HUDEP-2 (cell line): Measurements from ENCODE around the gene TRPC4AP.

ENCODE experiments used
- DNase-seq, 76 experiments: peaks; one replicate each; lab custom pipeline; 2025; ENCODE audit not compliant: unreplicated experiment in 76 of 76; lab: John Stamatoyannopoulos, UW

The TRPC4AP gene

DNA sequence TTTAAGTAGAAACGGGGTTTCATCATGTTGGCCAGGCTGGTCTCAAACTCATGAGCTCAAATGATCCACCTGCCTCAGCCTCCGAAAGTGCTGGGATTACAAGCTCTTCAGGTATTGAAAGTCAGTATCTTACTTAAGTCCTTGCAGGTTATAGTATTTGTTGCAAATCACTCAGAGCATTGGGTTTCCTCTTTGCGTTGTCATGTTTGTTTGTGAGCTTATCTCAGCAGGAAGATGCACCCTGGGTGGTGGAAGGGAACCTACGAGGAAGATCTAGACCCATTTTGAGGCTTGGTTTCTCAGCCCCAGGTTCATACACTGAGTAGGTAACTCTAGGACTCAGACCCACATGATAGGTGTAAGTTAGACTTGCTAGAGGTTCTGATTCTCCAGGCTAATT lies 118.4 kb downstream of the TRPC4AP start:
- DNase-seq, result no peak

GRCh38 chr20:34971561-34972235 lies 120.9 kb downstream of the TRPC4AP start:
- no peak for DNase-seq

GRCh38 chr20:34970846-34971560 lies 121.6 kb downstream of the TRPC4AP start:
- DNase-seq, result no peak

- DNase-seq, result no peak
These were observed 122.3 kb downstream of the TRPC4AP start for GRCh38 chr20:34970193-34970840.

DNA sequence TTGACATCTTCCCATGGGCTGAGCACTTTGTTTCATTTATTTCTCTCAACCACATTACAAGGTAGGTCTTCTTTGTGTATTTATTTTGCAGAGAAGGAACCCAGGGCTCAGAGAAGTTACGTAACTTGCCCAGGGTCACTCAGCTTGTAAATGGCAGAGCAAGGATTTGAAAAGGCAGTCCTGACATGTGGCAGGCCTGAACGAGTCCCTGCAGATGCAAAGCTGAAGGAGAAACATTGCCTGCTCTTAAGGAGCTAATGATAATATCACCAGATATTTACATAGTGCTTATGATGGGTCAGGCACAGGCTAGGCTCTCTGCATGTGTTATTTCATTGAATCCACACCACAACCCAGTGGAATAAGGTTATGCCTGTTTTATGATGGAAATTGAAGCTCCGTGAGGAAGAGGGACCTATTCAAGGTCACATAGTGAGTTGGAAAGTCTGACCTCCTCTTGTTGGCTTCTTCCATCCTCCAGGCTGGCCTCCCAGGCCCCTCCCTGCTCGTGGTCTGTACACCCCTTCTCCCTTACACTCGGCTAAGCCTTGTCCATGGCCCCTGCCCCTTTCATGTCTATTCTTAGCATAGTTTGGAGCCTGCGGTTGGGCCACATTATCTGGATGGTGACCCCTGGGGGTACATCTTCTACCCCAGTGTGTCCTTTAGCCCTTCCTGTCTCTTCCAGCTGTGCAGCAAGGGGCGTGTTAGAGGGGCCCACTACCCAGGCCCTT lies 124.4 kb downstream of the TRPC4AP start:
- DNase-seq, result no peak

DNA sequence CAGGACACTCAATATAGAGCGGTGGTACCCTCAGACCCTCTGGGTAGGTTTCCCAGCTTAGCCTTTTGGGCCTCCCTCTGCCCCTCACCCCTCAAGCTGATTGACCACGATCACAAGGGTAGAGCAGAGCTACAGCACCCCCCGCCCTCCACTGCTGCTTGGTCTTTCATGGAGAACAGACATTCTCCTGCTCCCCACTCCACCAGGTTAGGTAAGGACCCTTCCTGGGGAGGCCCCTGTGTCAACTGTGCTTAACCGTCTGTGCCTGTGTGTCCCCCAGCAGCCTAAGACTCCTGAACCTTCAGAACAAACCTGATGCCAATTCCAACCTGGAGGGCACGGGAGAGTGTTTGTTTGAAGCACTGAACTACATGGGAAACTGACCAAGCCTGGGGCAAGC lies 125.2 kb downstream of the TRPC4AP start:
- no peak for DNase-seq

GRCh38 chr20:34965051-34965450 lies 127.6 kb downstream of the TRPC4AP start:
- DNase-seq, result no peak

DNA sequence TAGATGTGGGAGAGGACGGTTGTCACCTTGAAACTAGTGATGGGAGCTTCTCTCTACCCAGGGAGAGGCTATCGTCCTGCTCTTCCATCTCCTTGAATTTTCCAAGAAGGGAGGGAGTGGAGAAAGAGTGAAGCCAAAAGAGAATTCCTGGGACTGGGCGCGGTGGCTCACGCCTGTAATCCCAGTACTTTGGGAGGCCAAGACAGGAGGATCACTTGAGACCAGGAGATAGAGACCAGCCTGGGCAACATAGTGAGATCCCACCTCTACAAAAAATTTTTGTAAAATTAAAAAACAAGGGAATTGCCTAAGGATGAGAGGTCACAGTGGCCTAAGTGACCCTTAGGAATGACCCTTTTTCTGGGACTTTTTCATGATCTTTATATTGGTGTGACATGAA lies 128.1 kb downstream of the TRPC4AP start:
- DNase-seq, result no peak

GRCh38 chr20:34956751-34957472 lies 135.7 kb downstream of the TRPC4AP start:
- no peak for DNase-seq

- DNase-seq, result no peak
These were observed 136.6 kb downstream of the TRPC4AP start for GRCh38 chr20:34956041-34956458.

DNA sequence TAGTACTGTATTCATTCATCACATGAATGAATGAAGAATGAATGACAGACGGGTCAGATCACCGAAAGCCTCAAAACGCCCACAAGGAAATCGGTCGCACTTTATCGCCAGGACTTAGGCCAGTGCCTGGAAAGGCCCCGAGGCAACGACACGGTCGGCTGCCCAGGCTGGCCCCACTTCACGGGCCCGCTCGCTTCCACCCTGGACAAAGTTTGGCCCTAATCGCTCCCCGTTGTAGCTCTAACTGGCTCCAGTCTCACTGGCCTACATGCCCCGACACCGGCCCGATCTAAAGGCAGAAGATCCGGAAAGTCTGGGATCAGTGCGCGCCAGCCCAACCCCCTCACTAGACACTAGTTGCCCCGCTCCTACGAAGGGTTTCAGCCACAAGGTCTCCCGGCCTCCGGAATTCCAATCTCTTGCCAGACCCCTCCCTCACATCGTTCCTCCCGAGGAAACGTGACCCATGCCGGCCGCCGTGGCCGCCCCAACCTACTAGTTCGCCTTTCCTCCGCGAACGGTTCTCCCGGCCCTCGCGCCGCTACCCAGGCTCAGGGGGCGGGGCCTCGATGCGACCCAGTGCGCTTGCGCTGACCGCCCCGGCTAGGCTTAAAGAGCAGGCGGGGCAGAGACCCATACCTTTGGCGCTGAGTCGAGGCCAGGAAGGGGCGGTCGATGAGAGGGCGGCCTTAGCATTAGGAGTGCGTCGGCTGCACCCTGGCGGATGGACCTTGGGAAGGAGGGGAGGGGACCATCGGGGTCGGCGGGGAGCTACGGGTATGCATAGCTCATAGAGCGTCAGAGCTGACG lies 137.2 kb downstream of the TRPC4AP start, which contains the start of the genes GSS and MYH7B:
Gene GSS (minus strand): TSS at position 576 of the 810 bp plus-strand sequence. CDS start 3,954 bp downstream, outside the sequence.
Gene MYH7B (plus strand): TSS at position 638 of the 810 bp plus-strand sequence. CDS start 22,138 bp downstream, outside the sequence.
- DNase-seq, result peak; percentile 50 to 98 (median 92)

GRCh38 chr20:34954904-34955230 lies 137.7 kb downstream of the TRPC4AP start:
- peak in 43 of 76 experiments; percentile 2 to 64 (median 24) for DNase-seq

- DNase-seq, result no peak
These were observed 138.6 kb downstream of the TRPC4AP start for GRCh38 chr20:34953960-34954359.

GRCh38 chr20:34952671-34953070 lies 139.9 kb downstream of the TRPC4AP start:
- no peak for DNase-seq
